Measurements from ENCODE around the gene ELF5.

The ELF5 gene

DNA sequence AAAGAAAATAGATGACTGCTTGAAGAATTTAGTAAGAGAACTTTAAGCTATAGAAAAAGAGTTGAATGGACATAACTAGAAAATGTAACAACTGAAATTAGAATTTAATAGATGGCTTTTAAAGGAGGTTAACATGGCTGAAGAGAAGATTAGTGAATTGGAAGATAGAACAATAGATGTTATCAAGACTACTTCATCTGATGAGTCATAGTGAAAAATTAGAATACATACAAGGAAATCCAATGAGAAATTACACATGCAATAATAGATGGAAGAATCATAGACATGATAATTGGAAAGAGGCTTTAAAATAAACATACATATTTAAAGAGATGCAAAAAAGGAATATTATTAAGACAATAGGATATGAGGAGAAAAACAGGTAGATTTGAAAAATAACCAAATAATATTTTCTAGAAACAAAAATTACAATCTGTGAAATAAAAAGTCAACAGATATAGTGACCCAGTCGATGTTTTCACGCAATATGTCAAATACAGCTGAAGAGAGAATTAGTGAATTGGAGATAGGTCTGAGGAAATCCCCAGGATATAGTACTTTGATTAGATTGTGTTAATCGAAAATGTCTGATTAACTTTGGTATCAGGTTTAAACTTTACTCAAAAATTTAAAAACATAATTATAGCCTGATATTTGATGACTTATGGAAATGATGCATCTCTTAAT is 46.6 kb downstream of the ELF5 start:
- Mint-ChIP-seq H3K27ac (no peak overlapping the region), H3K9me3 (peaks cover 13% of the 10 kb centered on the region), H3K36me3 (ENCODE audit: low read depth) (peaks cover 56% of the 10 kb centered on the region)

DNA sequence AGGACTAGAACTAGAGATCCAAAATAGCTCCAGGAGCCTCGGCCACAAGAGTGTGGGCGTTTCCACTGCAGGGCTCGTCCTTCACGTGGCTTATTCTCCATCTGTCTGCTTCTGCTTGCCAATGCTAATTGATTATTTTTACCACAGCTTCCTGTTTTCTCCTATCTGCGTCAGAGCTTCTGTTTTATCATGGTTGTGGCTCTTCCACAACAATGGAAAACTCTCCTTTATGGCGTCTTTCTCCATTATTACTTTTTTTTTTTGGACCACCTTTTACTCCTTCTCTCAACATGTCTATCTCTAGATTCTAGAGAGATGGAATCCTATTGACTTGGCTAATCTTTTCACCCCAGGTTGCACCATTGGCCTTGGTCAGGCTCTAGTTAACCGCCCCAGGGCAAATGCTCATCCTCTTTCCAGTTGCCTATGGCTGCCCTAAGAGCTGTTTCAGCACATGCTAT is 49.0 kb downstream of the ELF5 start:
- H3K27ac Mint-ChIP-seq, result no peak overlapping the region

More for the DNA sequence above, 46.6 kb downstream of the ELF5 start:
- DNase-seq (ENCODE audit: low spot score), result no peak
- Mint-ChIP-seq H3K4me3 (no peak overlapping the region), H3K4me1 (ENCODE audit: low read depth) (peaks cover 5% of the 10 kb centered on the region), H3K27me3 (ENCODE audit: low read depth) (no peaks in the 10 kb centered on the region)

DNA sequence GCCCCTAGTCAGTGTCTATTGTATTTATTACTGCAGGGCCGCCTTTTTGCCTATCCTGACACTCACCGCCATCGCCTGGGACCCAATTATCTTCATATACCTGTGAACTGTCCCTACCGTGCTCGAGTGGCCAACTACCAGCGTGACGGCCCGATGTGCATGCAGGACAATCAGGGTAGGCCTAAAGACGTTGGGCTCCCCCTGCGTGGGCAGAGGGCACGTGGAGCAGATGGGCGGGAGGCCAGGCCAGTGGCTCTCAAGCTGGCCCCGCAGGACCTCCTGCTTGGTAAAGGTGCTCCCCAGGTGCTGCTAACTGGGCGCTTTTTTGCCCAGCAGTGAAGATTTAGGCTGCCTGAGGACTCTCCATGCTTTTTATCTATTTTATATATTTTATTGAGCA is 52.4 kb downstream of the ELF5 start:
- H3K36me3 Mint-ChIP-seq (ENCODE audit: low read depth), result peaks cover 63% of the 10 kb centered on the region

More for the DNA sequence above, 49.0 kb downstream of the ELF5 start:
- H3K9me3 Mint-ChIP-seq, result peaks cover 13% of the 10 kb centered on the region
- H3K36me3 Mint-ChIP-seq (ENCODE audit: low read depth), result peaks cover 62% of the 10 kb centered on the region
- H3K4me1 Mint-ChIP-seq (ENCODE audit: low read depth), result peaks cover 5% of the 10 kb centered on the region
- no peak overlapping the region for H3K4me3 Mint-ChIP-seq
- DNase-seq (ENCODE audit: low spot score), result no peak
- no peaks in the 10 kb centered on the region for H3K27me3 Mint-ChIP-seq (ENCODE audit: low read depth)

DNA sequence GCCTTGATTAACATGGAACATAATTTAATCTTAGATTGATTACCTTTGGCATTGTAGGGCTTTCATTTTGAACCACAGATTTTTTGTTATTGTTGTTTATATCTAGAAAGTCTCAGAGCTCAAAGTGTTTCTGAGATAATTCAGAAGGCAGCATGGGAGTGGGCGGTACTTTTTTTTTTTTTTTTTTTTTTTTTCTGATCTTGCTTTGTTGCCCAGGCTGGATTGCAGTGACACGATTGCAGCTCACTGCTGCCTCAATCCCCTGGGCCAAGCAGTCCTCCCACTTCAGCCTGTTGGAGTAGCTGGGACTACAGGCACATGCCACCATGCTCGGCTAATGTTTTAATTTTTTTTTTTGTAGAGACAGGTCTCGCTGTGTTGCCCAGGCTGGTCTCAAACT is 53.3 kb downstream of the ELF5 start:
- Mint-ChIP-seq H3K9me3 (no peaks in the 10 kb centered on the region), H3K4me3 (no peak overlapping the region), H3K27me3 (ENCODE audit: low read depth) (no peaks in the 10 kb centered on the region), H3K27ac (no peak overlapping the region), H3K4me1 (ENCODE audit: low read depth) (peaks cover 5% of the 10 kb centered on the region), H3K36me3 (ENCODE audit: low read depth) (peaks cover 58% of the 10 kb centered on the region)
- no peak for DNase-seq (ENCODE audit: low spot score)

More for the DNA sequence above, 52.4 kb downstream of the ELF5 start:
- no peak for DNase-seq (ENCODE audit: low spot score)
- Mint-ChIP-seq H3K4me1 (ENCODE audit: low read depth) (peaks cover 5% of the 10 kb centered on the region), H3K27me3 (ENCODE audit: low read depth) (no peaks in the 10 kb centered on the region), H3K27ac (no peak overlapping the region), H3K4me3 (no peak overlapping the region), H3K9me3 (peaks cover 3% of the 10 kb centered on the region)

GRCh38 chr11:34459507-34460162 is 54.0 kb downstream of the ELF5 start:
- no peaks in the 10 kb centered on the region for H3K27me3 Mint-ChIP-seq (ENCODE audit: low read depth)
- DNase-seq (ENCODE audit: low spot score), result no peak
- no peak overlapping the region for H3K4me3 Mint-ChIP-seq
- H3K36me3 Mint-ChIP-seq (ENCODE audit: low read depth), result peaks cover 59% of the 10 kb centered on the region
- peaks cover 5% of the 10 kb centered on the region for H3K4me1 Mint-ChIP-seq (ENCODE audit: low read depth)
- no peak overlapping the region for H3K27ac Mint-ChIP-seq
- no peaks in the 10 kb centered on the region for H3K9me3 Mint-ChIP-seq

DNA sequence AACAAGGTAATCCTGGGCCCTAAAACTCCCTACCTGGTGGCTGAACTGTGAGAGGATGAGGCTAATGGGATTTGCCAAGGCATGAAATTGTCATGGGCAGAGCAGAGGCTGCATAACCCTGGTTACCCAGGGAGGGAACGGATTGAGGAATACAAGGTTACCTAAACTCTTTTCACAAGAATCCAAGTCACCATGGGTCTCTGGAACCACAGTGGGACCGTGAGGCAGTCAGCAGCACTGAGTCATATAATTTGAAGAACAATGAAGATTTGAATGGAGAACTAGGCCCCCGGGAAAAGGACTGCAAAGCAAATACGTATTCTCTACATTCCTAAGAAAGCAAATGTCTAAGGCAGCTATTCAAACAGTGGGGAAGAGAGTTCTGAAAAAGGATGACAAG is 55.1 kb downstream of the ELF5 start:
- Mint-ChIP-seq H3K27ac (no peak overlapping the region), H3K9me3 (no peaks in the 10 kb centered on the region), H3K36me3 (ENCODE audit: low read depth) (peaks cover 55% of the 10 kb centered on the region), H3K27me3 (ENCODE audit: low read depth) (no peaks in the 10 kb centered on the region), H3K4me3 (no peak overlapping the region), H3K4me1 (ENCODE audit: low read depth) (no peaks in the 10 kb centered on the region)
- DNase-seq (ENCODE audit: low spot score), result no peak

DNA sequence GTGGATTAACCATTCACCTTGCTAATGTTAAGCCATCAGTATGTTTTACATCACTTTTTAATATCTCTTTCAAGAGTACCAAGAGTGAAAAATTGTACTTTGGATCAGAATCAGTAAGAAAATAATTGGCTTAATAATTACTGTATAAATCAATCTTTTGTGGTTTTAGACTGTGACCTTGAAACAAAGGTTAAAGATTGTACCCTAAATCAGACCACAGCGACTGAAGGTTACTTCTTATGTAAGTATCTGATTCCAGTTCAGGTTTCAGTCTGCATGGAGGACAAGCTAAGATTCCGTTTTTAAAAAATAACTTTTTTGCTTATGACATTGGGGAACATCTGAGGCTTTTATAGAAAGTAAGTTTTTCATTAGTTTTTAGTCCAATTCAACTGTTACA is 56.0 kb downstream of the ELF5 start:
- Mint-ChIP-seq H3K4me1 (ENCODE audit: low read depth) (no peaks in the 10 kb centered on the region), H3K9me3 (no peaks in the 10 kb centered on the region), H3K4me3 (no peak overlapping the region), H3K27ac (no peak overlapping the region), H3K27me3 (ENCODE audit: low read depth) (no peaks in the 10 kb centered on the region), H3K36me3 (ENCODE audit: low read depth) (peaks cover 54% of the 10 kb centered on the region)
- DNase-seq (ENCODE audit: low spot score), result no peak

GRCh38 chr11:34454308-34455032 is 59.1 kb downstream of the ELF5 start:
- Mint-ChIP-seq H3K27ac (no peak overlapping the region), H3K27me3 (ENCODE audit: low read depth) (no peaks in the 10 kb centered on the region), H3K4me3 (no peak overlapping the region), H3K4me1 (ENCODE audit: low read depth) (peaks cover 2% of the 10 kb centered on the region), H3K36me3 (ENCODE audit: low read depth) (peaks cover 57% of the 10 kb centered on the region), H3K9me3 (no peaks in the 10 kb centered on the region)
- DNase-seq (ENCODE audit: low spot score), result no peak

- Mint-ChIP-seq H3K9me3 (no peaks in the 10 kb centered on the region), H3K27ac (no peak overlapping the region), H3K4me3 (no peak overlapping the region), H3K4me1 (ENCODE audit: low read depth) (peaks cover 22% of the 10 kb centered on the region), H3K36me3 (ENCODE audit: low read depth) (peaks cover 43% of the 10 kb centered on the region), H3K27me3 (ENCODE audit: low read depth) (no peaks in the 10 kb centered on the region)
- no peak for DNase-seq (ENCODE audit: low spot score)
These were observed 62.5 kb downstream of the ELF5 start for GRCh38 chr11:34451053-34451452.

GRCh38 chr11:34449013-34449412 is 64.6 kb downstream of the ELF5 start:
- Mint-ChIP-seq H3K4me3 (peak overlapping the region; percentile 19), H3K9me3 (no peaks in the 10 kb centered on the region), H3K36me3 (ENCODE audit: low read depth) (peaks cover 33% of the 10 kb centered on the region), H3K27me3 (ENCODE audit: low read depth) (no peaks in the 10 kb centered on the region), H3K27ac (peak overlapping the region; percentile 8), H3K4me1 (ENCODE audit: low read depth) (peaks cover 24% of the 10 kb centered on the region)
- DNase-seq (ENCODE audit: low spot score), result no peak

DNA sequence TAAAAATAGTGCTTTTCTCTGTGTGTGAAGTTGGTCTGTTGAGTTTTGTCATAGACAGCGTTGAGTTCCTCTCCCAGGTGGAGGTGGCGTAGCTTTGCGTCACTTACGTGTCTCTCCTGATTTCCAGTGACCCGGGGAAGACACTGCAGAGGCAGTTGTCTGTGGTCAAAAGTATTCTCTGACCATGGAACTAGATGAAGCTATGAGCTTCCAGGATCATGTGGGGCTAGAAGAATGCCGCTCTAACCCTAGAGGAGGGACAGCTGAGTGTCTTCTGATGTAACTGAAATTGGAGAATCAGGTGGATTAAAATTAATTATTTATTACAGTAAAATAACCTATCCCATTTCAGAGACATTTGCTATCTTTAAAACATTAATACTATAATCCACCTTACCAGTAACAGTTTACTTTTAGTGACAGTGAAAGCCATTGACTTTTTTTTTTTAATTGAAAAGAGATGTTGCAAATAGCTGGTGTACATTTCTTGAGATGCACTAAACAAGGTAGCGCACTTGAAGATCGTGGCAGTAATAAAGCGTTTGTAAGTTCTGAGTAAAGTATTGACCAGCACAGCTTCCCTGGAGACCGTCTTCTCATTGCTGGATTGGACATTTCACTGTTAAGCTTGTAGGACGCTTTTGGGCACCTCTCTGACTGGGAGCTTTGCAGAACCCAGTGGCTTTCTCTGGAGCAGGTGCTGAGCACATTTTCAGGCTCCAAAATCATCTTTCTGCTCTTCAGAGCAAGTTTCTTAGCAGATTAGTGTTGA is 65.2 kb downstream of the ELF5 start:
- Mint-ChIP-seq H3K4me3 (peak overlapping the region; percentile 19), H3K27ac (peak overlapping the region; percentile 8), H3K36me3 (ENCODE audit: low read depth) (peaks cover 28% of the 10 kb centered on the region), H3K9me3 (no peaks in the 10 kb centered on the region), H3K4me1 (ENCODE audit: low read depth) (peaks cover 27% of the 10 kb centered on the region), H3K27me3 (ENCODE audit: low read depth) (no peaks in the 10 kb centered on the region)
- DNase-seq (ENCODE audit: low spot score), result no peak

- Mint-ChIP-seq H3K27me3 (ENCODE audit: low read depth) (no peaks in the 10 kb centered on the region), H3K4me3 (no peak overlapping the region), H3K36me3 (ENCODE audit: low read depth) (peaks cover 22% of the 10 kb centered on the region), H3K9me3 (no peaks in the 10 kb centered on the region), H3K4me1 (ENCODE audit: low read depth) (peaks cover 31% of the 10 kb centered on the region), H3K27ac (no peak overlapping the region)
- no peak for DNase-seq (ENCODE audit: low spot score)
These were observed 66.5 kb downstream of the ELF5 start for GRCh38 chr11:34447044-34447443.

DNA sequence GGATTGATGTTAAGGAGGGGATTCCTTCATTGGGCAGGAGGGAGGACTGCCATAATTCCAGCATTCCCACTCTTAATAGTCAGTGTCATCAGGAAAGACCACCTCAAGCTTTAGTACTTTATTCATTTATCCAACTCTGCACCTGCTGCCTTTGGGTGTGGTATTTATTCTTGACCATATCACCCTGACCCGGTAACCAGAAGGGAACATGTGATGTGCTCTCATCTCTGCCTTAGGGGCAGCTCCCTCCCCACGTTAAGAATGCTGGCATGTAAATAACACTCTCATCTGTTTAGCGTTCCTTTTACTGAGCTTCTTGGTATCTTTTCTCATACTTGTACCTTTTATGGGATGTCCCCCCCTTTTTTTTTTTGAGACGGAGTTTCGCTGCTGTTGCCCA is 67.2 kb downstream of the ELF5 start:
- Mint-ChIP-seq H3K4me1 (ENCODE audit: low read depth) (peaks cover 31% of the 10 kb centered on the region), H3K4me3 (no peak overlapping the region), H3K9me3 (no peaks in the 10 kb centered on the region), H3K36me3 (ENCODE audit: low read depth) (peaks cover 19% of the 10 kb centered on the region), H3K27ac (no peak overlapping the region), H3K27me3 (ENCODE audit: low read depth) (no peaks in the 10 kb centered on the region)
- no peak for DNase-seq (ENCODE audit: low spot score)

Measured in T-helper 2 cell treated with Interferon-gamma antibody and Interleukin-4, amounts not matched to agents 5 μg/mL and 100 μg/mL, for 36 hours (primary cell).